Dendritic cell treated with granulocyte-macrophage colony-stimulating factor and Interleukin-4, amounts not matched to agents 40 ng/mL and 50 ng/mL, for 4 days (primary cell): Measurements from ENCODE around the gene SDHC.

Experiments used
- H3K27ac Mint-ChIP-seq: one replicate; pipeline ENCODE4 v1.8.0; 2022; ENCODE audit warnings: mild to moderate bottlenecking, mixed read lengths
- H3K27me3 Mint-ChIP-seq: one replicate; pipeline ENCODE4 v1.8.0; 2022; ENCODE audit warnings: mild to moderate bottlenecking, mixed read lengths
- H3K36me3 Mint-ChIP-seq: one replicate; pipeline ENCODE4 v1.8.0; 2022; ENCODE audit warnings: low read depth, mixed read lengths
- H3K4me1 Mint-ChIP-seq: one replicate; pipeline ENCODE4 v1.8.0; 2022; ENCODE audit warnings: low read depth, mixed read lengths
- H3K4me3 Mint-ChIP-seq: one replicate; pipeline ENCODE4 v1.8.0; 2022; ENCODE audit warnings: mild to moderate bottlenecking, moderate library complexity, mixed read lengths
- H3K9me3 Mint-ChIP-seq: one replicate; pipeline ENCODE4 v1.8.0; 2022; ENCODE audit warnings: mixed read lengths
- intact Hi-C: fragments of 100-400 bp; cut with micrococcal nuclease; formaldehyde crosslinking; loops from one replicate; pipeline ENCODE4 v1.15.0; 2022

Gene SDHC

DNA sequence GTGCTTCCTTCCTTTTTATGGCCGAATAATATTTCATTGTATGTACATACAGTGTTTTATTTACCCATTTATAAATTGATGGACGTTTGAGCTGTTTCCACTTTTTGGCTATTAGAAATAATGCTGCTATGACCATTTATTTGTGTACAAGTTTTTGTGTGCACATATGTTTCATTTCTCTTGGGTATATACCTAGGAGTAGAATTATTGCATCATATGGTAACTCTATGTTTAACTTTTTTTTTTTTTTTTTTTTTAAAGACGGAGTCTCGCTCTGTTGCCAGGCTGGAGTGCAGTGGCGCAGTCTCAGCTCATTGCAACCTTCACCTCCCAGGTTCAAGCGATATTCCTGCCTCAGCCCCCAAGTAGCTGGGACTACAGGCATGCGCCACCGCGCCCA is 19.0 kb downstream of the SDHC start:
- Mint-ChIP-seq H3K4me1 (peaks cover 5% of the 10 kb centered on the region), H3K4me3 (no peak overlapping the region), H3K36me3 (peaks cover 99% of the 10 kb centered on the region), H3K27ac (no peak overlapping the region), H3K27me3 (no peaks in the 10 kb centered on the region), H3K9me3 (no peaks in the 10 kb centered on the region)
- intact Hi-C loops, result no loop called here

DNA sequence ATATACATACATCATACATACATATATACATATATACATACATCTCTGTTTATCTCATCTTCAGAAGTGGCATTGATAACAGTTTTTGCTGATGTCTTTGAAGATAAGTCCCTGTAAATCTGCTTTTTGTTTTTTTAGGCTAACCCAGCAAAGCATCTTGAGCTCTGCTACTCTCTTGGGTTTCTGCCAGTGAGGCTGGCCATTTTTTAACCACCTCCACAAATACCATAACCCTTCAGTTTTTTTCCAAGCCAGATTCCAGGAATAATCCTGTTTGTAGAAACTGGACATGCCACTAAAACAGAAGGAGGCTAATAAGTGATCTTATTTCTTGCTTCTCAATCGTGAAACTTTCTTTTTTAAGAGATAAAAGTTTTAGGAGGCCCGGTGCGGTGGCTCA is 21.6 kb downstream of the SDHC start:
- H3K27ac Mint-ChIP-seq, result no peak overlapping the region

DNA sequence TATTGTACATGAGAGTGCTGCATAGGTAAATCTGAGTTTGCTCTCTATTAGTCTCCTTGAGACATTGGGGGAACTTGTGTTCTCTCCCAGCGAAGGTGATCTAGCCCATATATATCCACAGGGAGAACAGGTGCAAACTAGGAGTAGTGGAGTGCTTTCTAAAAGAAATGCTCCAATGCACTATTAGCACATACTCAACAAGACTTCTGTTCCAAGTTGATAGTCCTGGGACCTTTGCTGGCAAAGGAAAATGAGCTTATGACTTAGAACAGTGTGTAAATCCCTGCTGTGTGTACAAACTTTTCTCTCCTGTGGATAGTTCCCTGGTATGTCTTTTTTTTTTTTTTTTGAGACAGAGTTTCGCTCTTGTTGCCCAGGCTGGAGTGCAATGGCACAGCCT is 28.0 kb downstream of the SDHC start:
- intact Hi-C loops, result no loop called here
- Mint-ChIP-seq H3K27me3 (no peaks in the 10 kb centered on the region), H3K9me3 (no peaks in the 10 kb centered on the region), H3K27ac (no peak overlapping the region), H3K36me3 (peaks cover 96% of the 10 kb centered on the region), H3K4me3 (no peak overlapping the region), H3K4me1 (no peaks in the 10 kb centered on the region)

More for the DNA sequence above, 21.6 kb downstream of the SDHC start:
- no peaks in the 10 kb centered on the region for H3K9me3 Mint-ChIP-seq
- no peak overlapping the region for H3K4me3 Mint-ChIP-seq
- peaks cover 99% of the 10 kb centered on the region for H3K36me3 Mint-ChIP-seq
- intact Hi-C loops, result no loop called here
- H3K4me1 Mint-ChIP-seq, result peaks cover 5% of the 10 kb centered on the region
- H3K27me3 Mint-ChIP-seq, result no peaks in the 10 kb centered on the region

DNA sequence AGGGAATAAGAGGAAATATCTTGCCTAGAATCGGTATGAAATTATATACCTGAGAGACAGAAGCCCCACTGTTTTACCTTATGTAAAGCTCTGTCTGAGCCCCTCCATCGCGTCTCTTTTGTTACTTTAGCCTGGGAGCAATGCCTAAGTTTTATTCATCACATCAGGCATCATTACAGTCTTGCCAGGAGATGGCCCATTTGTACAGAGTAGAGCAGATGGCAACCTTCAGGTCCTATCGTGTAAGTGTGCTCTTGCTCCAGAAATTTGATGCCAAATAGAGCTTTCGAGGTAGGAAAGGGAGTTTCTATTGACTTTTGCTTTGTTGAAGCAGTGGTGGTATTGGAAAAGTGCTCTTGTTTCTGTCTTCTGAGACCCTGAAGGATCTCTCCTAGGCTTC is 28.6 kb downstream of the SDHC start:
- Mint-ChIP-seq H3K4me3 (no peak overlapping the region), H3K9me3 (no peaks in the 10 kb centered on the region), H3K27me3 (no peaks in the 10 kb centered on the region), H3K4me1 (no peaks in the 10 kb centered on the region), H3K27ac (no peak overlapping the region), H3K36me3 (peaks cover 96% of the 10 kb centered on the region)
- intact Hi-C loops, result no loop called here

DNA sequence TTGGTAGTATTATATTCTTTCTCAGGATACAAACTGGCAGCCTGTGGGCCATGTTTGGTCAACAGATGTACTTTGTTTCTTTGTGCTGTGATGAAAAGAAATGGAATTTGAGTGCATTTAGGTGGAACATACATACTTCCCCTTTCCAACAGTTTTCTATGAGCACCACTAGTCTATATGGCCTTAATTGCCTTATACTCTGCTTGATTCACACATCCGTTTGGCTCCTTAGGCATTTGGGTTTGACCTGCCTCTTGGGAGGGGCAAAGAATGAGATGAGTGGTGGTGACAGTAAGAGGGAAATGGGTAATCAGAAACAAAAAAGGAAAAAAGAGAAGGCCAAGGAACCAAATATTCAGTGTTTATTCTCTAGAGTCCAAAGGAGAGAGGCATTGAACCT is 36.5 kb downstream of the SDHC start:
- peak overlapping the region; percentile 55 for H3K27ac Mint-ChIP-seq
- no peaks in the 10 kb centered on the region for H3K9me3 Mint-ChIP-seq
- peaks cover 44% of the 10 kb centered on the region for H3K36me3 Mint-ChIP-seq
- intact Hi-C loops, result no loop called here
- peaks cover 7% of the 10 kb centered on the region for H3K4me1 Mint-ChIP-seq
- H3K4me3 Mint-ChIP-seq, result no peak overlapping the region
- no peaks in the 10 kb centered on the region for H3K27me3 Mint-ChIP-seq

DNA sequence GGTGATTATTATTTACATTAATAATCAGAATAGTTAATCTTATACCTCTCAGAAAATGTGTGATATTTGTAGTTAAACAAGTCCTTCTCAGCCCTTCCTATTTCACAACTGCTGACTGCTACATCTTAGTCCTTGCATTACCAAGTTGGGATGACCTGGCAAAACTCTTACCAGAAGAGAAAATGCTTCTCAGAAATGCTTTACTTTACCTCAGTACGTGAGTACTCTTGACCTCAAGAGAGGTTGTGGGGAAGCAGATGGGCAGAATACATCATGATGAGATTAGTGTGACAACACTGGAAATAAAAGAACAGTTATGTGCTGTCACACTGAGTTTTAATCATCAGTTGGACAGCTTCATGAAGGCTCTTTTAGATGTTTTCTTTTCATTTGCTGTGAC is 37.3 kb downstream of the SDHC start:
- H3K36me3 Mint-ChIP-seq, result peaks cover 45% of the 10 kb centered on the region
- intact Hi-C loops, result no loop called here
- H3K9me3 Mint-ChIP-seq, result no peaks in the 10 kb centered on the region
- no peaks in the 10 kb centered on the region for H3K27me3 Mint-ChIP-seq
- peaks cover 7% of the 10 kb centered on the region for H3K4me1 Mint-ChIP-seq
- no peak overlapping the region for H3K4me3 Mint-ChIP-seq
- H3K27ac Mint-ChIP-seq, result peak overlapping the region; percentile 55

DNA sequence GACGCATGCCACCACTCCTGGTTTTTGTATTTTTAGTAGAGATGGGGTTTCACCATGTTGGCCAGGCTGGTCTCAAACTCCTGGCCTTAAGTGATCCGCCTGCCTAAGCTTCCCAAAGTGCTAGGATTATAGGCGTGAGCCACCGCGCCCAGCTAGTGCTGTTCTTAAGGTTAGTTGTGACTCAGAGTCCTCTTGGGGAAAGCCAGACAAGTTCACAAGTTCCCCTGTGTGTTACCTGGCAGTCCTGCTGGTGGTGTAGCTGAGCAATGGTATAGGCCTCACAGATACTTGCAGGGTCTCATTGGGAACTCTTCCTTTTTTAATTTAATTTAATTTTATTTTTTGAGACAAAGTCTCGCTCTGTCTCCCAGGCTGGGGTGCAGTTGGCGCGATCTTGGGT is 42.9 kb downstream of the SDHC start:
- peaks cover 63% of the 10 kb centered on the region for H3K36me3 Mint-ChIP-seq
- intact Hi-C loops, result no loop called here

DNA sequence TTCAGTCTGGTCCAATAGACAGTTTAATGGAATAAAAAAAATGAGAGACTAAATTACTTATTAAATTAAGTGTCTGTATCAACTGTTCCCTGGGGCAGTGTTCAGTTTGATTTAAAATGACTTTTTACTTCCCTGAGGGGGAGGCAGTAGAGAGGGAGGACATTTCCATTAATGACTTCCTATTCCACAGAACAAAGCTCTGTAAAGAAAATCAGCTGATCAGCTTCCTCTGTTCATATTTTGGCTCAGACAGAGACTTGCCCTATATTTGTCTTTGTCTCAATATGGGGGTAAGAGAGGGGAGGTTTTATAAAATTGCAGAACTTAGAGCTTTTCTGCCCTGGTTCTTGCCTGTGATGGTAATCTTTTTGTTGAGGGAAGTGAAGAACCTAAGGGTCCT is 45.1 kb downstream of the SDHC start:
- Mint-ChIP-seq H3K27ac (peak overlapping the region; percentile 98), H3K9me3 (no peaks in the 10 kb centered on the region), H3K27me3 (no peaks in the 10 kb centered on the region), H3K4me3 (peak overlapping the region; percentile 28), H3K36me3 (peaks cover 67% of the 10 kb centered on the region), H3K4me1 (peaks cover 10% of the 10 kb centered on the region)
- intact Hi-C loops, result no loop called here

More for the DNA sequence above, 42.9 kb downstream of the SDHC start:
- Mint-ChIP-seq H3K4me3 (no peak overlapping the region), H3K27ac (peak overlapping the region; percentile 11), H3K27me3 (no peaks in the 10 kb centered on the region), H3K4me1 (peaks cover 10% of the 10 kb centered on the region), H3K9me3 (no peaks in the 10 kb centered on the region)

DNA sequence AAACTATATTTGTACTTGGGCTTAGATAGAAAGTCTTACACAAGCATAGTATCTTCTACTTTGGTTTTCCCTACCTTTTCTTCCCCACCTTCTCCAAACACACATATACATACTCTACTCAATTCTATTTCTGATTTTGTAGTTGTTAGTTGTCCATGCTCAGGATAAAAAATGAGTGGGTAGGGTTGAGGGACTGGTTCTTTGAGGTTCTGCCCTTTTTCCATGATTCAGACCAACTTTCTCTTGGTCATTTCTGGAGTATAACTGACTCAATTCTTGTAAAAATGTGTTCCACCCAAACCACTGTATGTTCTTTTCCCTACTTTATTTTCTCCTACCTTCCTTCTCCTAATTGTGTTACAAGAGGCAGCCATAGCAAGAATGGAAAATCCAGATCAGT is 50.2 kb downstream of the SDHC start:
- Mint-ChIP-seq H3K4me3 (no peak overlapping the region), H3K27ac (no peak overlapping the region), H3K36me3 (peaks cover 54% of the 10 kb centered on the region)

DNA sequence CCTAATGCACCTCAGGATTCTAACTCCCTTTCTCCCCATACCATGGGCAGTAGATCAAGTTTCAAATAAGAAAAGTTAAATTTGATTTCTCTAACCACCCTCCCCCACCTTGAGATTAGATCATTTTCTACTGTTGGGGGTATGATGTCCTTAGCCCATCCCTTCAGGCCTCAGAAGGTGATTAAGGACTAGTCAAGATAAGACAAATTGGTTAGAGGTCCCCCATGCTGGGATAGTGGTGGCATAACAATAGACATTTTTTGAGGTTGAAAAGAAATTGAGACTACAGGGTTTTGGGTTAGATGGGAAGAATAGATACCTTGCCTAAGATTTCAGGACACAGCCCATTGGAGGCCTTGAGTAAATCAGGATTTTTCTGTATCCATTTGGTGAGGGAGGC is 51.0 kb downstream of the SDHC start:
- Mint-ChIP-seq H3K4me1 (peaks cover 5% of the 10 kb centered on the region), H3K4me3 (no peak overlapping the region)

More for the DNA sequence above, 50.2 kb downstream of the SDHC start:
- intact Hi-C loops, result no loop called here
- Mint-ChIP-seq H3K9me3 (no peaks in the 10 kb centered on the region), H3K27me3 (no peaks in the 10 kb centered on the region), H3K4me1 (peaks cover 13% of the 10 kb centered on the region)

DNA sequence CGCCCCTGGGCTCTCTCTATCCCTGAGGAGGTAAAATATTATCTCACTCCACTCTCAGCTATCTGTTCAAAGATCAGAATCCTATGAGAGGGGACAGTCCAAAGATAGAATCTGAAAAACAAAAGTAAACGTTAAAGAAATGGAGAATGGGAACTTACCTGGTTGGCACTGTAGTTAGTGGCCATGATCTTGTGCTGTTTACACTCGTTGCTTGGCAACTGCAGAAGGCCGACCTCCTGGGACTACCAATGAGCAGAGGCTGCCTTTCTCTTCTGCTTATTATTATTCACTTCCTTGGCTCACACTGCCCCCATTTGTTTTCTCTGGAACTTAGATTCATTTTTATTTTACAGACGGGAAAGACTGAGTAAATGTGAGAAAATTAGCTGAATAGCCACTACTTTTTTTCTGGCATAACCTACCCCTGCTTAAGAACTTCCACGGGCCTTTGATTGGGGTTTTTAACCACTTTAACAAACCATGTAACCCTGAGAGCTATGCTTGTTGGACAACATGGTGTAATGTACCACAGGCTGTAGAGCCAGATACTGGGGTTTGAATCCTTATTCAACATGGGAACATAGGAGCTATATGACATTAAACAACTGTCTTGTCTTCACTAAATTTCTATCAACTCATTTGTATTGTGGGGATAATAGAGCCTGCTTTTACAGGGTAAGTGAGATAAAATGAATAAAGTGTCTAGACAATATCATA is 53.7 kb downstream of the SDHC start, which contains the start of gene CFAP126:
Gene CFAP126, minus strand, starts transcription at position 193 of the 717 bp plus-strand sequence. Its CDS starts 8 bp downstream, at position 185.
- Mint-ChIP-seq H3K9me3 (no peaks in the 10 kb centered on the region), H3K27ac (peak within 1 kb of the TSS; percentile 31), H3K27me3 (no peaks in the 10 kb centered on the region), H3K4me1 (peaks cover 5% of the 10 kb centered on the region), H3K4me3 (no peak within 1 kb of the TSS), H3K36me3 (peaks cover 36% of the 10 kb centered on the region)
- intact Hi-C loops, result loop anchor here (5.0 kb wide), 1 partner anchor 141 kb away; the partner anchor contains the start of gene TOMM40L

More for the DNA sequence above, 51.0 kb downstream of the SDHC start:
- Mint-ChIP-seq H3K9me3 (no peaks in the 10 kb centered on the region), H3K27me3 (no peaks in the 10 kb centered on the region), H3K36me3 (peaks cover 48% of the 10 kb centered on the region), H3K27ac (no peak overlapping the region)
- intact Hi-C loops, result loop anchor here (5.0 kb wide), 1 partner anchor 138 kb away; the partner anchor contains the start of gene TOMM40L

DNA sequence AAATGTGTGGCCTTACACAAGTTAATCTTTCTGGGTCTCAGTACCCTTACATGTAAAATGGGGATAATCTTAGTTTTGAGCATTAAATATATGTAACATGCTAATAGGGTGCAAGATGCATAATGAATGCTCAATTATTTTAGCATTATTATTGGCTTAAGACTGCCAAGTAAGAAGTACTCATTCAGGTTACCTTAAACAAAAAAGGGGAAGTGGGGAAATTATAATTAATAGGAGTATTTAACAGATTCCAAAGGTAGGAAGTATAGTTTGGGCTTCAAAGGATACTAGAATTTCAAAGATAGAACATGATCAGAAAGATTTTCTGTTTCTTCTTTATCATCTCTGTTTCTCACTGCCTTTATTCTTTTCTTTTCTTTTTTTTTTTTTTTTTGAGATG is 59.3 kb downstream of the SDHC start:
- H3K27ac Mint-ChIP-seq, result no peak overlapping the region
- intact Hi-C loops, result loop anchor here (10.0 kb wide), 2 partner anchors 69 to 371 kb away; partner anchors contain the start of genes DUSP12 and MPZ
- H3K36me3 Mint-ChIP-seq, result no peaks in the 10 kb centered on the region
- no peak overlapping the region for H3K4me3 Mint-ChIP-seq
- H3K27me3 Mint-ChIP-seq, result no peaks in the 10 kb centered on the region
- H3K9me3 Mint-ChIP-seq, result no peaks in the 10 kb centered on the region
- no peaks in the 10 kb centered on the region for H3K4me1 Mint-ChIP-seq

DNA sequence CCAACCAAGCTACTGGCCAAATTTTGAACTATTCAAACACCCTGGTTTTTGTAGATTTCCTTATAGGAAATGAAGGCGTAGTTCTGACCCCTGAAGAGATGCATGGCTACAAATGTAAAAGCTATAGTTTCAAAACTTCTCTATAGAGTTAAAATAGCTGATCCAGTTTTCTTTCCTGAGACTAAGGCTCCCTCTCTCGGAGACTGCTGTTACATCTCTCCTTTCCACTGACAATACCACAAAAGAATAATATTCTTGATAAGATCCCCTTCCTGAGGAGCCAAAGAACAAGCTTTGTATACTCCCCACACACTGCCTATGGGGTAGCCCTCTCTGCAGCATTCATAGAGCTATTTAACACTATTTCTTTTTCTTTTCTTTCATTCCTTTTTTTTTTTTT is 60.2 kb downstream of the SDHC start:
- intact Hi-C loops, result loop anchor here (10.0 kb wide), 2 partner anchors 70 to 370 kb away; partner anchors contain the start of genes DUSP12 and MPZ
- H3K9me3 Mint-ChIP-seq, result no peaks in the 10 kb centered on the region
- no peaks in the 10 kb centered on the region for H3K36me3 Mint-ChIP-seq
- H3K4me3 Mint-ChIP-seq, result no peak overlapping the region
- no peak overlapping the region for H3K27ac Mint-ChIP-seq
- no peaks in the 10 kb centered on the region for H3K4me1 Mint-ChIP-seq
- no peaks in the 10 kb centered on the region for H3K27me3 Mint-ChIP-seq

DNA sequence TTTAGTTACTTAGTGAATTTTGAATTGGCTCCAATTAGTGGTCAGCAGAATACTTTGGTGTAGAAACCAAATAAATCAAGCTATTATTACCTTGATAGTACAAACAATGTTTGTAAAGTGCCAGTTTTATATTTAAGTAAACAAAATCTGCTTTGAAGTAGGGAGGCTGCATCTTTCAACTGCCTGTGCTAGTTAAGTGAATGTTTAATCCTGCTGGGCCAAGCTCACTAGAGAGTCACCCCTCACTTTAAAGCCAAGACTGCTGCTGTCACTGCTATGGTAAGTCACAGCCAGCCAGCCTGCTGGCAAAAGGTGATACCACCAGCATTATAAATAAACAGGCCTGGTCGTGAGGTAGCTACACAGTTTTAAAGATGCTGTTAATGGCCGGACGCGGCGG is 63.8 kb downstream of the SDHC start:
- no peaks in the 10 kb centered on the region for H3K27me3 Mint-ChIP-seq
- H3K4me1 Mint-ChIP-seq, result peaks cover 14% of the 10 kb centered on the region
- no peak overlapping the region for H3K27ac Mint-ChIP-seq
- intact Hi-C loops, result loop anchor here (10.0 kb wide), 2 partner anchors 73 to 367 kb away; partner anchors contain the start of genes DUSP12 and MPZ
- no peak overlapping the region for H3K4me3 Mint-ChIP-seq
- no peaks in the 10 kb centered on the region for H3K9me3 Mint-ChIP-seq
- H3K36me3 Mint-ChIP-seq, result no peaks in the 10 kb centered on the region
